ENCODE data around the gene SLC35F5. TPM values are rescaled to one million over a fixed set of nuclear protein-coding genes. Genes with fewer than 3 reads are reported as not detected.

Gene SLC35F5
- total and polyA plus RNA-seq, 2 experiments from 2014 or later, result 10.9 to 30.5 TPM

- H3K9me3 Mint-ChIP-seq, result no peaks in the 10 kb centered on the region
These were observed 28.6 kb upstream of the SLC35F5 start for GRCh38 chr2:113784823-113785744.

More at GRCh38 chr2:113784823-113785744, 28.6 kb upstream of the SLC35F5 start:
- Histone ChIP-seq H3K4me2 (no peak overlapping the region), H3K27me3 (ENCODE audit: insufficient read depth) (no peaks in the 10 kb centered on the region), H3K4me3 (no peak overlapping the region), H4K20me1 (replicated peaks; ENCODE audit: insufficient read depth) (no peaks in the 10 kb centered on the region), H3K79me2 (replicated peaks; ENCODE audit: insufficient read depth) (no peaks in the 10 kb centered on the region), H3K36me3 (ENCODE audit: insufficient read depth) (no peaks in the 10 kb centered on the region), H3K27ac (ENCODE audit: low read depth) (no peak overlapping the region), H2AFZ (no peak overlapping the region), H3K9me2 (ENCODE audit: insufficient read depth) (no peaks in the 10 kb centered on the region), H3K4me1 (ENCODE audit: insufficient read depth) (no peaks in the 10 kb centered on the region), H3F3A (replicated peaks; ENCODE audit: low read depth) (no peaks in the 10 kb centered on the region)
- H3K27me3 Mint-ChIP-seq (ENCODE audit: insufficient read depth, low read depth, poor library complexity), result no peaks in the 10 kb centered on the region
- TF ChIP-seq EZH2phosphoT487 (IDR thresholded peaks at IDR 0.05; ENCODE audit: unreplicated experiment) (no peak), EZH2 (IDR thresholded peaks at IDR 0.05; ENCODE audit: low read depth, unreplicated experiment) (no peak), ZNF114 (CRISPR knock-in tag; IDR thresholded peaks at IDR 0.05) (no peak), CTCF (conservative IDR thresholded peaks at IDR 0.05; ENCODE audit: low read depth in 2 of 2) (no peak), CREB1 (CRISPR knock-in tag; IDR thresholded peaks at IDR 0.05; ENCODE audit: low read depth) (no peak), ETS1 (IDR thresholded peaks at IDR 0.05) (no peak), JUNB (IDR thresholded peaks at IDR 0.05; ENCODE audit: unreplicated experiment) (no peak), STAT1 (IDR thresholded peaks at IDR 0.05; ENCODE audit: unreplicated experiment) (no peak), REST (IDR thresholded peaks at IDR 0.05; ENCODE audit: unreplicated experiment) (no peak)
- H3K4me1 Mint-ChIP-seq, result no peaks in the 10 kb centered on the region
- ATAC-seq (no peak), DNase-seq (ENCODE audit: low spot score) (no peak)
- no peak overlapping the region for H3K27ac Mint-ChIP-seq
- H3K4me3 Mint-ChIP-seq, result no peak overlapping the region
- H3K36me3 Mint-ChIP-seq (ENCODE audit: low read depth), result no peaks in the 10 kb centered on the region

All from GM23338 (cell line).